A549 (cell line): Measurements from ENCODE around the gene NHEJ1. TPM values are rescaled to one million over a fixed set of nuclear protein-coding genes. Genes with fewer than 3 reads are reported as not detected.

ENCODE experiments used
- ATAC-seq, 2 experiments: fragments of 200-7000 bp in 1 of 2; fragments of >200 bp in 1 of 2; cut with Nextera tagmentation in 1 of 2; cut with Tn5 transposase in 1 of 2; 3 replicates each; pipeline versions ENCODE4 v1.8.0 to v1.9.1; 2018 to 2020; ENCODE audit warnings: mild to moderate bottlenecking in 1 of 2, moderate library complexity in 1 of 2
- CTCF ChIA-PET: fragments of 300-600 bp; sonication (Branson Sonifier 250); formaldehyde crosslinking; extraction: SDS; loops from one replicate; lab custom pipeline; 2021; ENCODE audit warnings: antibody characterized with exemption, inconsistent platforms; lab: Yijun Ruan, JAX
- POLR2A ChIA-PET: fragments of 350-600 bp; formaldehyde crosslinking; extraction: SDS; loops from one replicate; lab custom pipeline; 2021; ENCODE audit warnings: antibody characterized with exemption, inconsistent platforms; lab: Yijun Ruan, JAX
- DNase-seq, 2 experiments: peaks; one replicate each; pipeline versions ENCODE4 v3.0.0 to v3.0.0-alpha.2; 2011 to 2016; ENCODE audit warnings: low read depth in 1 of 2, low spot score in 1 of 2
- FAIRE-seq: peaks from 2 replicates; lab custom pipeline; 2011; peaks lifted over from hg19 to GRCh38; lab: Jason Lieb, UNC
- H3K27ac ChIP-seq, 2 experiments: fragments of >200 bp; sonication (Bioruptor Twin); formaldehyde crosslinking; 3 replicates each; pipeline ENCODE4 v1.5.1; 2016 to 2017
- H3K4me1 ChIP-seq: fragments of >200 bp; sonication (Bioruptor Twin); formaldehyde crosslinking; 3 replicates; pipeline ENCODE4 v1.6.1; 2016
- H3K4me2 ChIP-seq: fragments of >200 bp; sonication (Bioruptor Twin); formaldehyde crosslinking; 3 replicates; pipeline ENCODE4 v1.6.1; 2016
- H3K4me3 ChIP-seq: fragments of >200 bp; sonication (Bioruptor Twin); formaldehyde crosslinking; 3 replicates; pipeline ENCODE4 v1.5.1; 2016
- H3K9me3 ChIP-seq: fragments of >200 bp; sonication (Bioruptor Twin); formaldehyde crosslinking; 3 replicates; pipeline ENCODE4 v1.6.1; 2016
- CHD2 ChIP-seq: fragments of 150-350 bp; IDR thresholded peaks from 2 replicates; pipeline ENCODE4 v1.6.1; 2014; ENCODE audit warnings: low read length; ENCODE audit not compliant: partially characterized antibody
- FOXS1 ChIP-seq: fragments of 250-450 bp; sonication (Bioruptor Pico); IDR thresholded peaks from 2 replicates; pipeline ENCODE4 v1.5.0; 2020; ENCODE audit warnings: mild to moderate bottlenecking, moderate library complexity
- GATA3 ChIP-seq: IDR thresholded peaks from 2 replicates; pipeline ENCODE4 v1.6.1; 2012; ENCODE audit warnings: borderline replicate concordance
- KDM5A ChIP-seq: fragments of 200-600 bp; sonication (generic); IDR thresholded peaks from 2 replicates; pipeline ENCODE4 v1.6.1; 2016; ENCODE audit warnings: antibody characterized with exemption, mild to moderate bottlenecking
- MAFK ChIP-seq: fragments of 450-650 bp; IDR thresholded peaks from 2 replicates; pipeline ENCODE4 v1.6.1; 2014; ENCODE audit not compliant: partially characterized antibody
- MAZ ChIP-seq: fragments of 150-350 bp; IDR thresholded peaks from 2 replicates; pipeline ENCODE4 v1.6.1; 2014; ENCODE audit warnings: antibody characterized with exemption, low read depth, low read length, borderline replicate concordance
- NFE2L2 ChIP-seq: fragments of 150-350 bp; conservative IDR thresholded peaks from 2 replicates; pipeline ENCODE4 v1.6.1; 2014; ENCODE audit warnings: low read length
- RARB ChIP-seq: fragments of 250-450 bp; sonication (Bioruptor Pico); IDR thresholded peaks from 2 replicates; pipeline ENCODE4 v1.8.0; 2021; ENCODE audit warnings: mild to moderate bottlenecking, moderate library complexity
- RCOR1 ChIP-seq: fragments of 150-350 bp; IDR thresholded peaks from 2 replicates; pipeline ENCODE4 v1.6.1; 2014; ENCODE audit warnings: antibody characterized with exemption, low read length, low read depth
- RFX5 ChIP-seq: fragments of 450-650 bp; IDR thresholded peaks from 2 replicates; pipeline ENCODE4 v1.7.1; 2014; ENCODE audit warnings: antibody characterized with exemption, mild to moderate bottlenecking, moderate library complexity
- RNF2 ChIP-seq: fragments of 200-600 bp; sonication (generic); IDR thresholded peaks from 2 replicates; pipeline ENCODE4 v1.6.1; 2016; ENCODE audit warnings: low read depth, mild to moderate bottlenecking, antibody characterized with exemption, moderate library complexity, borderline replicate concordance
- SMC3 ChIP-seq: fragments of >200 bp; sonication (Bioruptor Twin); formaldehyde crosslinking; IDR thresholded peaks from 3 replicates; pipeline ENCODE4 v1.6.1; 2018; ENCODE audit warnings: inconsistent platforms
- SREBF2 ChIP-seq: fragments of 450-650 bp; IDR thresholded peaks from 2 replicates; pipeline ENCODE4 v1.6.1; 2014; ENCODE audit warnings: mild to moderate bottlenecking, moderate library complexity
- TFCP2L1 ChIP-seq: fragments of 250-450 bp; sonication (Bioruptor Pico); IDR thresholded peaks from 2 replicates; pipeline ENCODE4 v1.5.0; 2021; ENCODE audit warnings: mild to moderate bottlenecking
- TP53 ChIP-seq: fragments of 250-450 bp; sonication (Bioruptor Pico); IDR thresholded peaks from 2 replicates; pipeline ENCODE4 v1.5.0; 2021; ENCODE audit warnings: mild to moderate bottlenecking, moderate library complexity
- ZNF302 ChIP-seq: fragments of 250-450 bp; sonication (Bioruptor Pico); IDR thresholded peaks from 2 replicates; pipeline ENCODE4 v1.9.0; 2021; ENCODE audit warnings: inconsistent platforms, mild to moderate bottlenecking, moderate library complexity
- WGBS: methylation state at CpG from one replicate; pipeline ENCODE4 v1.1.6; 2017; ENCODE audit errors: missing lambda C conversion rate; 5-methylcytosine and 5-hydroxymethylcytosine counted together
- polyA plus RNA-seq, 4 experiments: library from polyadenylated mRNA; depleted of rRNA in 3 of 4; stranded (reverse); fragments of >200 nt; fragmentation: RNase III in 1 of 4; extraction: RNeasy Plus Mini Kit Qiagen cat#74134 plus additional on column Dnase treatment in 1 of 4; gene quantifications; 2 replicates in 3 of 4; 3 replicates in 1 of 4; pipeline ENCODE4 v1.2.3, GENCODE V29; 2011 to 2017
- TF ChIP-seq, protein P1 (sequence below): fragments of 200-600 bp; sonication (generic); IDR thresholded peaks from 2 replicates; pipeline ENCODE4 v1.6.1; 2016; ENCODE audit warnings: antibody characterized with exemption, mild to moderate bottlenecking, moderate library complexity

The NHEJ1 gene
- polyA plus RNA-seq, 2 of the 4 experiments (the other 2 are of a cell fraction) = 18.5 to 31.8 TPM

DNA sequence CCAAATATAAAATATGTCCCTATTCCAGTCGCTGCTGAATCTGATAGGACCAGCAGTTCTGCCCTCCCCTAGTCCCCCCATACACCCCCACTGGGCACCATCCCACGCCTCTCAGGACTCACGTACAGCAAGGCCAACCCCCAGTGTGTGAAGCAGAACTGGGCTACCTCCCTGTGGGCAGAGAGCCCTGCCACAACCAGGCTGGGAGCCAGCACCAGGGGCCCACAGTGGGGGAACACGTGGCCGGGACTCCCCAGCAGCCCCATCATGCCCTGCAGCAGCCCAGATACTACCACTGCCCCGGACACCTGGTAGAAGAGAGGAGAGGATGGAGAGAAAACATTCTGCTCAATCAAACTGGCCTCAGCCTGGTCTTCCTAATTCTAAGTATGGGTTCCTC, 7.9 kb upstream of the NHEJ1 start:
- 69% methylated on average over 5 of the region's 6 CpGs for WGBS
- ChIA-PET POLR2A (no interaction called here), CTCF (interaction anchor here (10.6 kb wide), 1 partner anchor 128 kb away, joined by 177 read pairs; no protein-coding TSS in a partner anchor)
- no peak for ATAC-seq
- no peak overlapping the region for H3K4me3 ChIP-seq
- H3K9me3 ChIP-seq = no peaks in the 10 kb centered on the region
- TF ChIP-seq RCOR1 (no peak), GATA3 (no peak)
- H3K4me2 ChIP-seq = no peak overlapping the region
- no peak overlapping the region for H3K27ac ChIP-seq
- H3K4me1 ChIP-seq = no peaks in the 10 kb centered on the region
- FAIRE-seq = no peak
- no peak for DNase-seq

DNA sequence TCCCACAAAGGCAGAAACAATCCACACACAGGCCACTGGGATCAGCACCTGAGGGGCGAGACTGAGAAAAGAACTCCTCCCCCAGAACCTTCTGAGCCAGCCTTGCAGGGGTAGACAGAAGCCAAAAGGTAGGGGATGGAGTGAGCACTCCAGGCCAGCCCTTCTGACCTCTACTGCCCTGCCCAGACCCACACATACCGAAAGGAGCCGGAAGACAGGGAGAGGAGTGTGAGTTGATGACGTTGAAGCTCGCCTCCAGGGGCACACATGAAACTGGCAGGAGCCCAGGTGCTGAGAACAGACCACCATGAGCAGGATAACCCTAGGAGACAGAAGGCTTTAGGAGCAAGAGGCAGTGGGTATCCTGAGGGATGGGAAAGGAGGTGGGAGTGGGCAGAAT, 7.4 kb upstream of the NHEJ1 start:
- 76% methylated on average over 5 of the region's 5 CpGs for WGBS
- H3K27ac ChIP-seq = no peak overlapping the region
- H3K4me3 ChIP-seq = no peak overlapping the region
- H3K4me1 ChIP-seq = no peaks in the 10 kb centered on the region
- no peaks in the 10 kb centered on the region for H3K9me3 ChIP-seq
- no peak overlapping the region for H3K4me2 ChIP-seq
- no peak for TF ChIP-seq SMC3
- TF ChIP-seq RNF2 = no peak
- ATAC-seq (no peak), FAIRE-seq (no peak), DNase-seq (no peak)
- ChIA-PET CTCF (interaction anchor here (1.3 to 10.6 kb wide), 2 partner anchors 109 to 129 kb away, joined by 5 to 177 read pairs; no protein-coding TSS in a partner anchor), POLR2A (no interaction called here)

DNA sequence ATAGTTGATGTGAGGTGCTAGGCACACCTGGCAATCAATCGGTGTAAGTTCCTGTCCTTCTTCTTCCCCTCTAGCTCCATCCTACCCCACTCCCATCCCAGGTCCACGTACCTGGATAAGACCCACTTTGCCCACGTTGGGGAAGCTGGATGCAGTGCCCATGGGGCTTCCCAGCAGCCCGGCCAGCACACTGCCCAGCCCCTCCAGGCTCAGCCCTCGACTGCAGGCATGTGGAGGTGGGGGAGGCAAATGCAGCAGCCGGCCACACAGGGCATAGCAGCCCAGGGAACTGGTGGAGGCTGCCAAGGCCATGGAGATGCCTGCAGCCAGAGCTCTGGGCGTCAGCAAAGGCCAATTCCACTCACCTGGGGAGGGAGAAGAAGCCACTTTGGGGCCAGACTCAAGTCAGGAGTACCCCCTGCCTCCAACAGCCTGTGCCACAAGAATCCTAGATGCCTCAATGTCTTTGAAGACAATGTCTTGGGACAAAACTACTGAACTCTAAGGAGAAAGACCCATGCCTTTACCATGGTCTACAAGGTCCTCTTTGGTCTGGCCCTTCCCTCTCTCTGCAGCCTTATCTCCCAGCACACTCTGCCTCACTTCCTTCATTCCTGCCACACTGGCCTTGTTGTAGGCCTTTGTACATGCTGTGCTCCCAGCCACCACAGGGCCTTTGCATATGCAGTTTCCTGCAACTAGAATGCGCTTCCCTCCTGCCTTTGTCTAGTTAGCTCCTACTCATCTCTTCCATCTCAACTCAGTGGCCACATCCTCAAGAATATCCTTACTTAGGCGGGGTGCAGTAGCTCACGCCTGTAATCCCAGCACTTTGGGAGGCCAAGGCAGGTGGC, 4.7 kb upstream of the NHEJ1 start:
- FAIRE-seq = no peak
- ATAC-seq = no peak
- DNase-seq = no peak
- POLR2A ChIA-PET = no interaction called here
- no peak overlapping the region for H3K4me2 ChIP-seq
- CTCF ChIA-PET = interaction anchor here (1.0 to 3.9 kb wide), 9 partner anchors 9 to 185 kb away, joined by 3 to 22 read pairs (median 4); partner anchors contain the start of genes CNPPD1 and DNAJB2
- TF ChIP-seq CHD2 (no peak), MAFK (no peak), MAZ (no peak), ZNF302 (CRISPR knock-in tag) (no peak), RNF2 (no peak), RCOR1 (no peak), TP53 (CRISPR knock-in tag) (no peak), RFX5 (no peak), SREBF2 (no peak), TFCP2L1 (no peak)
- TF ChIP-seq, protein P1, sequence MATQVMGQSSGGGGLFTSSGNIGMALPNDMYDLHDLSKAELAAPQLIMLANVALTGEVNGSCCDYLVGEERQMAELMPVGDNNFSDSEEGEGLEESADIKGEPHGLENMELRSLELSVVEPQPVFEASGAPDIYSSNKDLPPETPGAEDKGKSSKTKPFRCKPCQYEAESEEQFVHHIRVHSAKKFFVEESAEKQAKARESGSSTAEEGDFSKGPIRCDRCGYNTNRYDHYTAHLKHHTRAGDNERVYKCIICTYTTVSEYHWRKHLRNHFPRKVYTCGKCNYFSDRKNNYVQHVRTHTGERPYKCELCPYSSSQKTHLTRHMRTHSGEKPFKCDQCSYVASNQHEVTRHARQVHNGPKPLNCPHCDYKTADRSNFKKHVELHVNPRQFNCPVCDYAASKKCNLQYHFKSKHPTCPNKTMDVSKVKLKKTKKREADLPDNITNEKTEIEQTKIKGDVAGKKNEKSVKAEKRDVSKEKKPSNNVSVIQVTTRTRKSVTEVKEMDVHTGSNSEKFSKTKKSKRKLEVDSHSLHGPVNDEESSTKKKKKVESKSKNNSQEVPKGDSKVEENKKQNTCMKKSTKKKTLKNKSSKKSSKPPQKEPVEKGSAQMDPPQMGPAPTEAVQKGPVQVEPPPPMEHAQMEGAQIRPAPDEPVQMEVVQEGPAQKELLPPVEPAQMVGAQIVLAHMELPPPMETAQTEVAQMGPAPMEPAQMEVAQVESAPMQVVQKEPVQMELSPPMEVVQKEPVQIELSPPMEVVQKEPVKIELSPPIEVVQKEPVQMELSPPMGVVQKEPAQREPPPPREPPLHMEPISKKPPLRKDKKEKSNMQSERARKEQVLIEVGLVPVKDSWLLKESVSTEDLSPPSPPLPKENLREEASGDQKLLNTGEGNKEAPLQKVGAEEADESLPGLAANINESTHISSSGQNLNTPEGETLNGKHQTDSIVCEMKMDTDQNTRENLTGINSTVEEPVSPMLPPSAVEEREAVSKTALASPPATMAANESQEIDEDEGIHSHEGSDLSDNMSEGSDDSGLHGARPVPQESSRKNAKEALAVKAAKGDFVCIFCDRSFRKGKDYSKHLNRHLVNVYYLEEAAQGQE = no peak
- H3K9me3 ChIP-seq = no peaks in the 10 kb centered on the region
- peaks cover 6% of the 10 kb centered on the region for H3K4me1 ChIP-seq
- H3K4me3 ChIP-seq = no peak overlapping the region
- 53% methylated on average over 9 of the region's 10 CpGs for WGBS
- H3K27ac ChIP-seq = no peak overlapping the region

DNA sequence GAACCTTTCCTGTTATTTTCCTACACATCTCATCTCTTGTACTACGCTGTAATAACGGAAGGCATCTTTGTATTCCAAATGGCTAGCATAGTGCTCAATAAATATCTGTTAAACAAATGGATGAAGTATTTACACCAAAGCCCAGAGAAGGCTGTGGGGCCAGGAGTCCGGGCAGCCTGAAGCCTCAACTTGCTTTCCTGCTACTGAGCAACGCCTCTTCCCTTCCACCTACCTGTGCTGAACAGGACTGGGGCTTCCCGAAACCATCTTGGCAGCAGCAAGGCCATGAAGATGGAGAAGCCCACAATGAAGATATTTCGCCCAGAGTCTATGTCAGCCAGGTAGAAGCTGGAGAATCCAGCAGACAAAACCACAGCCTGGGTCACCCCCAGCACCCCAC, 2.5 kb upstream of the NHEJ1 start:
- ChIA-PET CTCF (interaction anchor here (0.7 to 3.9 kb wide), 9 partner anchors 8 to 315 kb away, joined by 3 to 22 read pairs (median 4); no protein-coding TSS in a partner anchor), POLR2A (no interaction called here)
- H3K4me1 ChIP-seq = peaks cover 9% of the 10 kb centered on the region
- WGBS = 73% methylated on average over 6 of the region's 6 CpGs
- TF ChIP-seq FOXS1 (no peak), NFE2L2 (no peak), RARB (CRISPR knock-in tag) (no peak), KDM5A (no peak), MAFK (no peak)
- DNase-seq (no peak), FAIRE-seq (no peak), ATAC-seq (no peak)
- no peak overlapping the region for H3K4me2 ChIP-seq
- H3K27ac ChIP-seq = no peak overlapping the region
- no peaks in the 10 kb centered on the region for H3K9me3 ChIP-seq
- no peak overlapping the region for H3K4me3 ChIP-seq
